IPS-20b (cell line): Measurements from ENCODE around the gene DDX27.
A peak's percentile ranks its signal among the peaks of the same experiment; 100 is the strongest.

Experiments
- H3K27ac ChIP-seq: one replicate; pipeline ENCODE4 v1.5.1; 2013; ENCODE audit warnings: low read length
- H3K27me3 ChIP-seq: 2 replicates; pipeline ENCODE4 v1.6.1; 2013; ENCODE audit warnings: mild to moderate bottlenecking, low read length, inconsistent platforms; ENCODE audit not compliant: insufficient read depth
- H3K36me3 ChIP-seq: 2 replicates; pipeline ENCODE4 v1.6.1; 2013; ENCODE audit warnings: low read depth, mild to moderate bottlenecking, inconsistent platforms, low read length, moderate library complexity; ENCODE audit not compliant: insufficient read depth
- H3K4me1 ChIP-seq: 2 replicates; pipeline ENCODE4 v1.6.1; 2013; ENCODE audit warnings: mild to moderate bottlenecking, control low read depth, inconsistent platforms, low read length, moderate library complexity; ENCODE audit not compliant: insufficient read depth
- H3K4me3 ChIP-seq: 2 replicates; pipeline ENCODE4 v1.5.1; 2013; ENCODE audit warnings: mild to moderate bottlenecking, low read length, inconsistent platforms
- H3K9ac ChIP-seq: 2 replicates; pipeline ENCODE4 v1.6.1; 2013; ENCODE audit warnings: low read depth, mild to moderate bottlenecking, inconsistent platforms, low read length, moderate library complexity
- H3K9me3 ChIP-seq: 2 replicates; pipeline ENCODE4 v1.6.1; 2013; ENCODE audit warnings: mild to moderate bottlenecking, low read depth, low read length, inconsistent platforms; ENCODE audit not compliant: insufficient read depth

DDX27 gene

GRCh38 chr20:49288784-49289696, 69.8 kb downstream of the DDX27 start:
- peaks cover 79% of the 10 kb centered on the region for H3K36me3 ChIP-seq
- peaks cover 16% of the 10 kb centered on the region for H3K4me1 ChIP-seq
- no peak overlapping the region for H3K27ac ChIP-seq
- H3K4me3 ChIP-seq, result no peak overlapping the region
- no peaks in the 10 kb centered on the region for H3K27me3 ChIP-seq
- peak overlapping the region; percentile 24; the same call in 1 of the 2 replicates for H3K9ac ChIP-seq
- no peaks in the 10 kb centered on the region for H3K9me3 ChIP-seq

GRCh38 chr20:49290608-49291191, 71.5 kb downstream of the DDX27 start:
- Histone ChIP-seq H3K27me3 (no peaks in the 10 kb centered on the region), H3K4me3 (no peak overlapping the region), H3K9me3 (no peaks in the 10 kb centered on the region), H3K4me1 (peaks cover 14% of the 10 kb centered on the region; the same call in 1 of the 2 replicates), H3K27ac (no peak overlapping the region), H3K36me3 (peaks cover 62% of the 10 kb centered on the region), H3K9ac (no peak overlapping the region)

DNA sequence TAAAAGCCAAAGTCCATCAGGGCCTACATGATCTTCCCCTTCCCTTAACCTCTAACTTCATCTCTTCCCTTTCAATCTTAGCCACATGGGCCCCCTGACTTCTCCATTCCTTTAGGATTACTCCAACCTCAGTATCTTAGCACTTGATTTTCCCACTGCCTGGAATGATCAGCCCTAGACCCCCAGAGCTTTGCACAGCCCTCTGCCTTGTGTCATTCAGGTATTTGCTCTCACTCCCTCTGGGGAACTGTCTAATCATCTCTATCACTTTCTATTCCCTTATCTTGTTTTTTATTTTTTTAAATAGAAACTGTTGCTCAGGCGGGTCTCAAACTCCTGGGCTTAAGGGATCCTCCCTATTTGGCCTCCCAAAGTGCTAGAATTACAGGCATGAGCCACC, 72.0 kb downstream of the DDX27 start:
- no peak overlapping the region for H3K9ac ChIP-seq
- peaks cover 57% of the 10 kb centered on the region for H3K36me3 ChIP-seq
- H3K27ac ChIP-seq, result no peak overlapping the region
- H3K4me1 ChIP-seq, result peaks cover 14% of the 10 kb centered on the region; the same call in 1 of the 2 replicates
- H3K9me3 ChIP-seq, result no peaks in the 10 kb centered on the region
- H3K27me3 ChIP-seq, result no peaks in the 10 kb centered on the region
- H3K4me3 ChIP-seq, result no peak overlapping the region

GRCh38 chr20:49292010-49292409, 72.8 kb downstream of the DDX27 start:
- no peak overlapping the region for H3K27ac ChIP-seq
- H3K27me3 ChIP-seq, result no peaks in the 10 kb centered on the region
- H3K4me3 ChIP-seq, result no peak overlapping the region
- no peaks in the 10 kb centered on the region for H3K9me3 ChIP-seq
- H3K9ac ChIP-seq, result no peak overlapping the region
- H3K4me1 ChIP-seq, result peaks cover 9% of the 10 kb centered on the region; the same call in 1 of the 2 replicates
- H3K36me3 ChIP-seq, result peaks cover 49% of the 10 kb centered on the region

- Histone ChIP-seq H3K36me3 (peaks cover 38% of the 10 kb centered on the region), H3K27me3 (no peaks in the 10 kb centered on the region), H3K27ac (no peak overlapping the region), H3K4me1 (peaks cover 15% of the 10 kb centered on the region; the same call in 1 of the 2 replicates), H3K9ac (no peak overlapping the region), H3K9me3 (no peaks in the 10 kb centered on the region), H3K4me3 (no peak overlapping the region)
These were observed 73.9 kb downstream of the DDX27 start for GRCh38 chr20:49293122-49293521.
